H1 (cell line): ENCODE measurements around the gene ADARB2.

Source experiments
- CHD7 ChIP-seq: fragments of 300-600 bp; sonication (generic); IDR thresholded peaks from 2 replicates; pipeline ENCODE4 v1.7.1; 2012; ENCODE audit warnings: low read length, moderate library complexity, mild to moderate bottlenecking, inconsistent platforms; ENCODE audit not compliant: insufficient replicate concordance
- CTCF ChIP-seq, 3 experiments: IDR thresholded peaks; 1 replicate in 2 of 3; 2 replicates in 1 of 3; pipeline versions ENCODE4 v1.5.1 to v1.6.1; 2011; ENCODE audit warnings: low read length in 3 of 3, mild to moderate bottlenecking in 3 of 3, inconsistent platforms in 2 of 3, low read depth in 1 of 3, moderate library complexity in 1 of 3; ENCODE audit not compliant: insufficient read depth in 1 of 3; ENCODE audit errors: control extremely low read depth in 1 of 3
- EP300 ChIP-seq, 2 experiments: IDR thresholded peaks; 1 replicate in 1 of 2; 2 replicates in 1 of 2; pipeline ENCODE4 v1.6.1; 2011 to 2012; ENCODE audit warnings: low read depth in 2 of 2, low read length in 2 of 2, mild to moderate bottlenecking in 2 of 2, borderline replicate concordance in 1 of 2, inconsistent platforms in 1 of 2, moderate library complexity in 1 of 2
- EZH2 ChIP-seq: fragments of 200-600 bp; sonication (generic); IDR thresholded peaks from 2 replicates; pipeline ENCODE4 v1.7.1; 2012; ENCODE audit warnings: low read depth, mild to moderate bottlenecking, moderate library complexity, low read length, inconsistent platforms; ENCODE audit not compliant: severe bottlenecking
- HDAC2 ChIP-seq, 2 experiments: fragments of 300-600 bp in 1 of 2; sonication (generic) in 1 of 2; IDR thresholded peaks; 2 replicates each; pipeline ENCODE4 v1.6.1; 2011 to 2012; ENCODE audit warnings: low read depth in 2 of 2, low read length in 2 of 2, mild to moderate bottlenecking in 2 of 2, moderate library complexity in 2 of 2, borderline replicate concordance in 1 of 2, inconsistent platforms in 1 of 2
- JUND ChIP-seq: IDR thresholded peaks from 2 replicates; pipeline ENCODE4 v1.6.1; 2011; ENCODE audit warnings: mild to moderate bottlenecking, improper control_type of control experiment, low read length
- POLR2A ChIP-seq, 2 experiments: IDR thresholded peaks; 1 replicate in 1 of 2; 2 replicates in 1 of 2; pipeline ENCODE4 v1.6.1; 2011; ENCODE audit warnings: low read depth in 2 of 2, low read length in 2 of 2, mild to moderate bottlenecking in 2 of 2; ENCODE audit errors: control extremely low read depth in 1 of 2
- RFX5 ChIP-seq: IDR thresholded peaks from 2 replicates; pipeline ENCODE4 v1.6.1; 2011; ENCODE audit warnings: low read depth, low read length, improper control_type of control experiment, borderline replicate concordance
- SAP30 ChIP-seq: fragments of 300-600 bp; sonication (generic); IDR thresholded peaks from 2 replicates; pipeline ENCODE4 v1.7.1; 2012; ENCODE audit warnings: low read length, moderate library complexity, mild to moderate bottlenecking, inconsistent platforms; ENCODE audit not compliant: insufficient read depth, insufficient replicate concordance
- TAF1 ChIP-seq: IDR thresholded peaks from 2 replicates; pipeline ENCODE4 v1.6.1; 2011; ENCODE audit warnings: mild to moderate bottlenecking, low read depth, low read length
- ZNF274 ChIP-seq: IDR thresholded peaks from 2 replicates; pipeline ENCODE4 v1.7.0; 2012; ENCODE audit warnings: low read length, borderline replicate concordance; ENCODE audit errors: extremely low read depth

DNA sequence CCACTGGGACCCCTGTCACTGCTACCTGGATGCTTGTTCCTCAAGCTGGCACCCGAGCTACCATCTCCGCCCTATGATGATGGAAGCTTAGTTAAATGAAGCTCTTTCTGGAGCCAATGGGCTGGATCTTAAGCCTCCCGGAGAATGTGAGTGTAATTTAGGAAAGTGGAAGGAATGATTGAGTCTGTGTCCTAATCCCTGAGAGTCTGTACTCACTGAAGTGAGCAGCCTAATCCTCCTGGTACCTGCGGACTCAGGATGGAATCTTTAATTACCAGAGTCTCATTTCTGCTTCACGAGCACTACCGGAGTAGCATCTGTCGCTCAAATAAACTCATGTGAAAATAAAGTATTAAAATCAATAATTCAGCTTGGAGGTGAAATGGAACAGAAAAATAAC, 425.6 kb downstream of the ADARB2 start:
- TF ChIP-seq EP300 (IDR thresholded peaks at IDR 0.05; ENCODE audit: borderline replicate concordance in 1 of 2, low read depth in 2 of 2, low read length in 2 of 2) (no peak), HDAC2 (IDR thresholded peaks at IDR 0.05; ENCODE audit: borderline replicate concordance in 1 of 2, low read depth in 2 of 2, low read length in 2 of 2) (no peak), CTCF (IDR thresholded peaks at IDR 0.05; ENCODE audit: control extremely low read depth in 1 of 3, insufficient read depth in 1 of 3, low read depth in 1 of 3, low read length in 3 of 3) (no peak), CHD7 (no peak), RFX5 (no peak), SAP30 (no peak), ZNF274 (no peak), EZH2 (no peak), JUND (no peak), POLR2A (IDR thresholded peaks at IDR 0.05; ENCODE audit: control extremely low read depth in 1 of 2, low read depth in 2 of 2, low read length in 2 of 2) (no peak), TAF1 (no peak)
